Measurements from ENCODE around the gene PCDHGA11.

- TF ChIP-seq GATA3 (IDR thresholded peaks at IDR 0.05; ENCODE audit: low read depth, low read length), result no peak
- TF ChIP-seq GATA2 (IDR thresholded peaks at IDR 0.05; ENCODE audit: low read depth, low read length), result no peak
Measured at GRCh38 chr5:141412854-141413539, 7.9 kb upstream of the PCDHGA11 start, which contains the start of gene PCDHGA10.
